KOPT-K1 (cell line): ENCODE results near the gene PKN1.
"Not testable (repeated sequence)": the region's sequence is repeated elsewhere in the genome, so short reads cannot be mapped to it uniquely, and the experiment has no call there.

ENCODE experiments used
- H3K27ac ChIP-seq: fragments of 200-600 bp; sonication (generic); 2 replicates; pipeline ENCODE4 v1.5.1; 2016; ENCODE audit warnings: antibody characterized with exemption, mild to moderate bottlenecking, low read depth, low read length; ENCODE audit not compliant: poor library complexity, severe bottlenecking
- H3K36me3 ChIP-seq: fragments of 200-600 bp; sonication (generic); 2 replicates; pipeline ENCODE4 v1.5.1; 2017; ENCODE audit warnings: antibody characterized with exemption, mild to moderate bottlenecking, low read length, moderate library complexity; ENCODE audit not compliant: insufficient read depth
- H3K9me3 ChIP-seq: fragments of 200-600 bp; sonication (generic); 2 replicates; pipeline ENCODE4 v1.5.1; 2017; ENCODE audit warnings: antibody characterized with exemption, low read length, mild to moderate bottlenecking; ENCODE audit not compliant: insufficient read depth, poor library complexity, severe bottlenecking

Gene PKN1

GRCh38 chr19:14496029-14496833 is 63.1 kb downstream of the PKN1 start, which contains the start of gene GIPC1:
GIPC1 (minus strand) TSS chr19:14496127; CDS start chr19:14482976, 13,151 bp downstream.
- Histone ChIP-seq H3K9me3 (no peaks in the 10 kb centered on the region), H3K27ac (peak within 1 kb of the TSS; percentile 69), H3K36me3 (no peaks in the 10 kb centered on the region)

- peak overlapping the region; percentile 69 for H3K27ac ChIP-seq
- H3K36me3 ChIP-seq: no peaks in the 10 kb centered on the region
- H3K9me3 ChIP-seq: no peaks in the 10 kb centered on the region
Measured at GRCh38 chr19:14496834-14497227, 63.7 kb downstream of the PKN1 start.

GRCh38 chr19:14497228-14497921 is 64.3 kb downstream of the PKN1 start:
- H3K9me3 ChIP-seq: no peaks in the 10 kb centered on the region
- no peaks in the 10 kb centered on the region for H3K36me3 ChIP-seq
- H3K27ac ChIP-seq: no peak overlapping the region

- no peaks in the 10 kb centered on the region for H3K36me3 ChIP-seq
- H3K9me3 ChIP-seq: no peaks in the 10 kb centered on the region
- no peak overlapping the region for H3K27ac ChIP-seq
Measured at GRCh38 chr19:14502334-14503092, 69.4 kb downstream of the PKN1 start.

GRCh38 chr19:14503285-14503684 is 70.2 kb downstream of the PKN1 start:
- H3K36me3 ChIP-seq: no peaks in the 10 kb centered on the region
- H3K27ac ChIP-seq: no peak overlapping the region
- H3K9me3 ChIP-seq: no peaks in the 10 kb centered on the region

- H3K27ac ChIP-seq, H3K36me3 ChIP-seq: not testable (repeated sequence)
Measured at GRCh38 chr19:14504575-14504974, 71.5 kb downstream of the PKN1 start.

GRCh38 chr19:14505488-14506239 is 72.6 kb downstream of the PKN1 start:
- Histone ChIP-seq H3K27ac (peak overlapping the region; percentile 58), H3K36me3 (no peaks in the 10 kb centered on the region), H3K9me3 (no peaks in the 10 kb centered on the region)

More at GRCh38 chr19:14504575-14504974, 71.5 kb downstream of the PKN1 start:
- H3K9me3 ChIP-seq: not testable (repeated sequence)

GRCh38 chr19:14507704-14508542 is 74.8 kb downstream of the PKN1 start:
- no peaks in the 10 kb centered on the region for H3K9me3 ChIP-seq
- H3K27ac ChIP-seq: peak overlapping the region; percentile 58
- H3K36me3 ChIP-seq: peaks cover 3% of the 10 kb centered on the region; the same call in 1 of the 2 replicates

GRCh38 chr19:14510311-14511228 is 77.5 kb downstream of the PKN1 start:
- H3K9me3 ChIP-seq: no peaks in the 10 kb centered on the region
- H3K27ac ChIP-seq: no peak overlapping the region
- peaks cover 29% of the 10 kb centered on the region for H3K36me3 ChIP-seq

- Histone ChIP-seq H3K9me3 (no peaks in the 10 kb centered on the region), H3K36me3 (peaks cover 36% of the 10 kb centered on the region), H3K27ac (no peak overlapping the region)
Measured at GRCh38 chr19:14511229-14511593, 78.1 kb downstream of the PKN1 start.

- no peaks in the 10 kb centered on the region for H3K9me3 ChIP-seq
- no peak overlapping the region for H3K27ac ChIP-seq
- H3K36me3 ChIP-seq: peaks cover 46% of the 10 kb centered on the region
Measured at GRCh38 chr19:14512406-14512961, 79.4 kb downstream of the PKN1 start.

GRCh38 chr19:14514215-14514863 is 81.2 kb downstream of the PKN1 start:
- Histone ChIP-seq H3K27ac (no peak overlapping the region), H3K36me3 (peaks cover 46% of the 10 kb centered on the region), H3K9me3 (no peaks in the 10 kb centered on the region)
